ENCODE data around the gene TCTN1.

GRCh38 chr12:110684312-110684836 is 70.4 kb downstream of the TCTN1 start:
- TF ChIP-seq ZMAT3 (CRISPR knock-in tag; conservative IDR thresholded peaks at IDR 0.05) (no peak), SNAPC5 (CRISPR knock-in tag; IDR thresholded peaks at IDR 0.05; ENCODE audit: borderline replicate concordance) (no peak), BRF2 (CRISPR knock-in tag; IDR thresholded peaks at IDR 0.05) (no peak), TFE3 (CRISPR knock-in tag; IDR thresholded peaks at IDR 0.05) (no peak), PRDM10 (CRISPR knock-in tag; IDR thresholded peaks at IDR 0.05; ENCODE audit: low read depth) (no peak)
